Smooth muscle cell of trachea (primary cell): ENCODE measurements around the gene DHRS7C. TPM values are rescaled to one million over a fixed set of nuclear protein-coding genes. Genes with fewer than 3 reads are reported as not detected.

Experiments
- total RNA-seq: library from RNA; depleted of rRNA; stranded (reverse); fragments of >200 nt; gene quantifications from 2 replicates; pipeline ENCODE4 v1.2.1, GENCODE V29; 2014

The DHRS7C gene, protein sequence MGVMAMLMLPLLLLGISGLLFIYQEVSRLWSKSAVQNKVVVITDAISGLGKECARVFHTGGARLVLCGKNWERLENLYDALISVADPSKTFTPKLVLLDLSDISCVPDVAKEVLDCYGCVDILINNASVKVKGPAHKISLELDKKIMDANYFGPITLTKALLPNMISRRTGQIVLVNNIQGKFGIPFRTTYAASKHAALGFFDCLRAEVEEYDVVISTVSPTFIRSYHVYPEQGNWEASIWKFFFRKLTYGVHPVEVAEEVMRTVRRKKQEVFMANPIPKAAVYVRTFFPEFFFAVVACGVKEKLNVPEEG
- not detected in 2 replicates for total RNA-seq

DNA sequence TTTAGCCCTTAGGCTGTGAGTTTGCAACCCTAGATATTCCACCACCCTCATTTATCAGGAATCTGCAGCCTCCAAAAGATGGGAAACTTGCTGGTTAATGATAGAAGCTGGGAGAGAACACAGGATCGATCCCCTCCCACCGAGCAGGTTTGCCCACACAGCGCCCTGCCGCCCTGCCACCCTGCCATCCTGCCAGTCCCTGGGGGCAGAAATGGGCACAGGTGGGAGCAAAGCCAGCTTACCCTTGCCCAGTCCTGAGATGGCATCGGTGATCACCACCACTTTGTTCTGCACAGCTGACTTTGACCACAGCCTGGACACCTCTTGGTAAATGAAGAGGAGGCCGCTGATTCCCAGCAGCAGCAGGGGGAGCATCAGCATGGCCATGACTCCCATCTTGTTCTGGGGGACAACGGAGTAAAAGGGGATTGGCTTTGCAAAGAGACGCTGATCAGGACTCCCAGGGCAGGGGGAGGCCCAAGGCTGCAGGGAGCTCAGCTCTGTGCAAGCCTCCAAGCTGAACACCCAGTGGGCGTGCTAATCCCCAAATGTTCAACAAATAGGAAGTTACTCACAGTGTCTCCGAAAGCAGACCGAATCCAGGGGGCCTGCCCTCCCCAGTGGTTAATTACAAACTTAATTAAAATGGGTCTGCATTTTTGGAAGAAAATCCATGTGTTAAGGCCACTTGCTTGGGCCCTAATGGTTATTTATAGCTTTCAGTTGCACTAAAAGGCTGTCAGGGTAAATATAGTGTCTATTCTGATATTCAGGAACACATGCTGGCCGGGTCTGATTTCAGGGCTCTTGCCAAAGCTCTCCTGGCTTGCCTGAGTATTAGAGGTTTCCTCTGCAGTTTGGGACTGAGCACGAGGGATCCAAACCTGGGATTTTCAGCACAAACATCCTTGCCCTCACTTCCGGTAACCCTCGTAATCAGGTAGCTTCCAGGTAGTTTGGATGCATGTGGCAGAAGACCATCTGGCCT lies at the start of gene DHRS7C:
TSS of gene DHRS7C (minus strand) at position 704 of the 988 bp plus-strand sequence. CDS start at position 396, 308 bp downstream.

DNA sequence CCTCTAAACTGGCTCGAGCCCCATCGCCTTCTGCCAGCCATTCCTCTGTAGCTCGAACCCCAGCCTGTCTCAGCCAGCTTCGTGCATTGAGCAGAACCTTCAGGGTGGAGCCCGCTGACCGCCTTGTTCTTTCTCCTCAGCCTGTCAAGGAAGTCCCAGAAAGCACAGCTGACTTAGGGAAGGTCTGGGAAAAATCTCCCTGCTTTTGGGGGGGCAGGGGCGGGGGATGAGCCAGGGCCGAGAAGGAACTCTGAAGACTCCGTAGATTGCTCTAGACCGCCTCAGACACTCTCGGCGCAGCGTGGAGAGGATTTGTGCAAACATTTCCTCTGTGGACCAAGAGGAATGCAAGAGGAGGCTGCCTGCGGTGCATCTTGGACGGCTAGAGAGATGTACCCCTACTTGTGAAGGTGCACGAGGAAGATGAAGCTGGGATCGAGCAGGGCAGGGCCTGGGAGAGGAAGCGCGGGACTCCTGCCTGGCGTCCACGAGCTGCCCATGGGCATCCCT lies 34.3 kb upstream of the DHRS7C start, which contains the start of gene GLP2R:
TSS of gene GLP2R (plus strand) at position 284 of the 510 bp plus-strand sequence. CDS start at position 424, 140 bp downstream.

DNA sequence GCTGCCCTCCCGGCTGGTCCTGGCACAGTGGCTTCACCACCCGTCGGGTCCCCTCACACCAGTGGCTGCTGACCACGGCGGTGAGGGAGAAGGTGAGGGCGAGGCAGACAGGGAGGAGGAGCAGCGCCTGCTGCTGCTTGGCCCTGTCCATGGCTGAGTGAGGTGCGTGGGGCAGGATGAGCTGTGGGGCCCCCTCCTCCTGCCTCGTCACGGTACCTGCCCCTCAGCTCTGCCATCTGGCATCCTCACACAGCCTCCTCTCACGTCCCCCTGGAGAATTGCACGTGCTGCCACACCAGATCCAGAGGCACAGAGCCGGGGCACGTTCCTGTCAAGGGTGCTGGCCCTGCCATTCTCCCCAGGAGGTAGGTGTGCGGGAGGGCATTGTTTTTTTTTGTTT lies 30.5 kb upstream of the DHRS7C start, which contains the start of gene GSG1L2:
TSS of gene GSG1L2 (minus strand) at position 159 of the 400 bp plus-strand sequence. CDS start at position 151, 8 bp downstream.

Other genes starting within 250 kb of the DHRS7C start
- 96.4 and 137 TPM in 2 replicates for gene STX8, start 215.8 kb downstream of the DHRS7C start, total RNA-seq
- gene CFAP52, start 214.9 kb downstream of the DHRS7C start, total RNA-seq = 0.33 TPM in 1 of 2 replicates, not detected in the other
- gene USP43, start 146.1 kb downstream of the DHRS7C start, total RNA-seq = not detected in 2 replicates
- not detected in 2 replicates for gene GSG1L2, start 30.5 kb upstream of the DHRS7C start, total RNA-seq
- under 0.01 TPM in 2 replicates for gene GLP2R, start 34.3 kb upstream of the DHRS7C start, total RNA-seq
- under 0.01 TPM in 1 of 2 replicates, not detected in the other for gene RCVRN, start 113.7 kb upstream of the DHRS7C start, total RNA-seq